A549 (cell line): ENCODE results near the gene RNF214. TPM values are rescaled to one million over a fixed set of nuclear protein-coding genes. Genes with fewer than 3 reads are reported as not detected.

Experiments used
- ATAC-seq, 2 experiments: fragments of 200-7000 bp in 1 of 2; fragments of >200 bp in 1 of 2; cut with Nextera tagmentation in 1 of 2; cut with Tn5 transposase in 1 of 2; 3 replicates each; pipeline versions ENCODE4 v1.8.0 to v1.9.1; 2018 to 2020; ENCODE audit warnings: mild to moderate bottlenecking in 1 of 2, moderate library complexity in 1 of 2
- CTCF ChIA-PET: fragments of 300-600 bp; sonication (Branson Sonifier 250); formaldehyde crosslinking; extraction: SDS; loops from one replicate; lab custom pipeline; 2021; ENCODE audit warnings: antibody characterized with exemption, inconsistent platforms; lab: Yijun Ruan, JAX
- POLR2A ChIA-PET: fragments of 350-600 bp; formaldehyde crosslinking; extraction: SDS; loops from one replicate; lab custom pipeline; 2021; ENCODE audit warnings: antibody characterized with exemption, inconsistent platforms; lab: Yijun Ruan, JAX
- DNase-seq, 2 experiments: peaks; one replicate each; pipeline versions ENCODE4 v3.0.0 to v3.0.0-alpha.2; 2011 to 2016; ENCODE audit warnings: low read depth in 1 of 2, low spot score in 1 of 2
- FAIRE-seq: peaks from 2 replicates; lab custom pipeline; 2011; peaks lifted over from hg19 to GRCh38; lab: Jason Lieb, UNC
- H3K27ac ChIP-seq, 2 experiments: fragments of >200 bp; sonication (Bioruptor Twin); formaldehyde crosslinking; 3 replicates each; pipeline ENCODE4 v1.5.1; 2016 to 2017
- H3K4me1 ChIP-seq: fragments of >200 bp; sonication (Bioruptor Twin); formaldehyde crosslinking; 3 replicates; pipeline ENCODE4 v1.6.1; 2016
- H3K4me2 ChIP-seq: fragments of >200 bp; sonication (Bioruptor Twin); formaldehyde crosslinking; 3 replicates; pipeline ENCODE4 v1.6.1; 2016
- H3K4me3 ChIP-seq: fragments of >200 bp; sonication (Bioruptor Twin); formaldehyde crosslinking; 3 replicates; pipeline ENCODE4 v1.5.1; 2016
- H3K9me3 ChIP-seq: fragments of >200 bp; sonication (Bioruptor Twin); formaldehyde crosslinking; 3 replicates; pipeline ENCODE4 v1.6.1; 2016
- BHLHE40 ChIP-seq: IDR thresholded peaks from 2 replicates; pipeline ENCODE4 v1.6.1; 2012; ENCODE audit warnings: low read depth, low read length, inconsistent platforms
- CBX2 ChIP-seq: fragments of 200-600 bp; sonication (generic); IDR thresholded peaks from 2 replicates; pipeline ENCODE4 v1.6.1; 2016; ENCODE audit warnings: low read depth, mild to moderate bottlenecking, borderline replicate concordance
- EHF ChIP-seq: fragments of 250-450 bp; sonication (Bioruptor Pico); IDR thresholded peaks from 2 replicates; pipeline ENCODE4 v1.5.0; 2020; ENCODE audit warnings: mild to moderate bottlenecking
- EHMT2 ChIP-seq: fragments of 200-600 bp; sonication (generic); IDR thresholded peaks from 2 replicates; pipeline ENCODE4 v1.6.1; 2016; ENCODE audit warnings: antibody characterized with exemption, low read depth, mild to moderate bottlenecking, moderate library complexity
- ESRRA ChIP-seq: fragments of 150-350 bp; IDR thresholded peaks from 2 replicates; pipeline ENCODE4 v1.6.1; 2014; ENCODE audit warnings: mild to moderate bottlenecking, low read length, borderline replicate concordance
- FOSB ChIP-seq: fragments of 250-450 bp; sonication (Bioruptor Pico); IDR thresholded peaks from 2 replicates; pipeline ENCODE4 v1.5.0; 2020; ENCODE audit warnings: mild to moderate bottlenecking, moderate library complexity
- FOSL2 ChIP-seq, 2 experiments: fragments of 450-650 bp in 1 of 2; fragments of >200 bp in 1 of 2; sonication (Bioruptor Twin) in 1 of 2; formaldehyde crosslinking; IDR thresholded peaks; 2 replicates each; pipeline versions ENCODE4 v1.5.0 to v1.6.1; 2016 to 2020; ENCODE audit warnings: mild to moderate bottlenecking in 1 of 2, moderate library complexity in 1 of 2
- FOXS1 ChIP-seq: fragments of 250-450 bp; sonication (Bioruptor Pico); IDR thresholded peaks from 2 replicates; pipeline ENCODE4 v1.5.0; 2020; ENCODE audit warnings: mild to moderate bottlenecking, moderate library complexity
- GATA3 ChIP-seq: IDR thresholded peaks from 2 replicates; pipeline ENCODE4 v1.6.1; 2012; ENCODE audit warnings: borderline replicate concordance
- HDAC2 ChIP-seq: fragments of 200-600 bp; sonication (generic); IDR thresholded peaks from 2 replicates; pipeline ENCODE4 v1.6.1; 2016
- HOXA7 ChIP-seq: fragments of 250-450 bp; sonication (Bioruptor Pico); IDR thresholded peaks from 2 replicates; pipeline ENCODE4 v1.5.0; 2020; ENCODE audit warnings: mild to moderate bottlenecking, moderate library complexity
- HOXB13 ChIP-seq: fragments of 250-450 bp; sonication (Bioruptor Pico); IDR thresholded peaks from 2 replicates; pipeline ENCODE4 v1.5.0; 2020; ENCODE audit warnings: low read depth, mild to moderate bottlenecking, moderate library complexity
- JUN ChIP-seq, 2 experiments: fragments of >200 bp; sonication (Bioruptor Twin); formaldehyde crosslinking; IDR thresholded peaks; 2 replicates in 1 of 2; 3 replicates in 1 of 2; pipeline ENCODE4 v1.6.1; 2016 to 2017
- JUNB ChIP-seq: fragments of >200 bp; sonication (Bioruptor Twin); formaldehyde crosslinking; IDR thresholded peaks from 2 replicates; pipeline ENCODE4 v1.6.1; 2016
- KDM1A ChIP-seq: fragments of 200-600 bp; sonication (generic); IDR thresholded peaks from 2 replicates; pipeline ENCODE4 v1.6.1; 2016; ENCODE audit warnings: low read depth, mild to moderate bottlenecking
- KDM5A ChIP-seq: fragments of 200-600 bp; sonication (generic); IDR thresholded peaks from 2 replicates; pipeline ENCODE4 v1.6.1; 2016; ENCODE audit warnings: antibody characterized with exemption, mild to moderate bottlenecking
- MAZ ChIP-seq: fragments of 150-350 bp; IDR thresholded peaks from 2 replicates; pipeline ENCODE4 v1.6.1; 2014; ENCODE audit warnings: antibody characterized with exemption, low read depth, low read length, borderline replicate concordance
- NFE2L2 ChIP-seq: fragments of 150-350 bp; conservative IDR thresholded peaks from 2 replicates; pipeline ENCODE4 v1.6.1; 2014; ENCODE audit warnings: low read length
- NR3C1 ChIP-seq: fragments of >200 bp; sonication (Bioruptor Twin); formaldehyde crosslinking; IDR thresholded peaks from 3 replicates; pipeline ENCODE4 v1.6.1; 2017
- POLR2AphosphoS2 ChIP-seq: conservative IDR thresholded peaks from 2 replicates; pipeline ENCODE4 v1.6.1; 2012; ENCODE audit warnings: low read length, improper control_type of control experiment, inconsistent platforms
- TP53 ChIP-seq: fragments of 250-450 bp; sonication (Bioruptor Pico); IDR thresholded peaks from 2 replicates; pipeline ENCODE4 v1.5.0; 2021; ENCODE audit warnings: mild to moderate bottlenecking, moderate library complexity
- WGBS: methylation state at CpG from one replicate; pipeline ENCODE4 v1.1.6; 2017; ENCODE audit errors: missing lambda C conversion rate; 5-methylcytosine and 5-hydroxymethylcytosine counted together
- polyA plus RNA-seq, 4 experiments: library from polyadenylated mRNA; depleted of rRNA in 3 of 4; stranded (reverse); fragments of >200 nt; fragmentation: RNase III in 1 of 4; extraction: RNeasy Plus Mini Kit Qiagen cat#74134 plus additional on column Dnase treatment in 1 of 4; gene quantifications; 2 replicates in 3 of 4; 3 replicates in 1 of 4; pipeline ENCODE4 v1.2.3, GENCODE V29; 2011 to 2017
- TF ChIP-seq, protein P1 (sequence below): fragments of >200 bp; sonication (Bioruptor Twin); formaldehyde crosslinking; IDR thresholded peaks from 2 replicates; pipeline ENCODE4 v1.6.1; 2016
- TF ChIP-seq, protein P2 (sequence below): fragments of 200-600 bp; sonication (generic); IDR thresholded peaks from 2 replicates; pipeline ENCODE4 v1.6.1; 2016; ENCODE audit warnings: antibody characterized with exemption, mild to moderate bottlenecking, moderate library complexity
- TF ChIP-seq, protein P3 (sequence below): fragments of 250-450 bp; sonication (Bioruptor Pico); IDR thresholded peaks from 2 replicates; pipeline ENCODE4 v1.5.0; 2021; ENCODE audit warnings: mild to moderate bottlenecking, moderate library complexity, borderline replicate concordance
- TF ChIP-seq, protein P4 (sequence below): IDR thresholded peaks from 2 replicates; pipeline ENCODE4 v1.6.1; 2012
- TF ChIP-seq, protein P5 (sequence below): IDR thresholded peaks from 2 replicates; pipeline ENCODE4 v1.6.1; 2012

RNF214 gene
- polyA plus RNA-seq, 2 of the 4 experiments (the other 2 are of a cell fraction) = 11.0 to 15.9 TPM

DNA sequence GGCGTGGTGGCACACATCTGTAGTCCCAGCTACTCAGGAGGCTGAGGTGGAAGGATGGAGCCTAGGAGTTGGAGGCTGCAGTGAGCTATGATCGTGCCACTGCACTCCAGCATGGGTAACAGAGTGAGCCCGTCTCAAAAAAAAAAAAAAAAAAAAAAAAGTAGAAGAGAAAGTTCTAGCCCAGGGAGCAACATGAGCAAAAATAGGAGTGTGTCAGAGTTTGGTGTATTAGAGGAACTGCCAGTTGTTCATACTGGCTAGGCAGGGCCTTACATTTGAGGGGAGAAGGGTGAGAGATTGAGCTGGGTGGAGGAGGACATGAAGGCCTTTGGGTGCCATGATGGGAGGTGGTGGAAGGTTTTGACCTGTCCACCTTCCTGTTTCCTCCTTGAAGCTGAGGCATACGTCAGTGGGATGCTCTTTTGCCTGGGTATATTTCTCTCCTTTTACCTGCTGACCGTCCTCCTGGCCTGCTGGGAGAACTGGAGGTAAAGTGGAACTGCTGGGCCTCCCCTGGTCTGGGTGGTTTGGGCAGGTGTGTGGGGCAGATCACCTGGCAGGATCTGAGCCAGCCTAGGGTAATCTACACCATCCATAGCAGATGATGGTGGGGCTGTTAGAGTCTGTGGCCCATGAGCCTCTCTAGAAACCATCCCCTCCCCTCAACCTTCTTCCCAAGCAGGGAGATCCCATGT lies 46.6 kb upstream of the RNF214 start:
- DNase-seq = no peak
- POLR2A ChIA-PET = no interaction called here

DNA sequence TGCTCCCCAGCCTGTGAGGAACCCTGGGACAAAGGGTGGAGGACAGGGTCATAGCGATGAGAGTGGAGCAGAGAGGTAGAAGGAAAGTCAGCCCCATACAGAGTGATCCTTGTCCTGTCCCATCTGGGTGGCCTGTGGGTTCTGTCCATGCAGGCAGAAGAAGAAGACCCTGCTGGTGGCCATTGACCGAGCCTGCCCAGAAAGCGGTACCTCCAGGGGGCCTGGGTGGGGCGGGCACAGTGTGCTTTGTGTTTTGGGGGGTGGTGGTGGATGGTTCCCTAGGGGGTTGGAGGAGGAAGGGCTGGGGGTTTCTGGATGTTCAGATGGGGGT lies 46.1 kb upstream of the RNF214 start:
- 100% methylated on average over 1 of the region's 4 CpGs for WGBS
- no peak for ATAC-seq
- no peak for DNase-seq
- no peaks in the 10 kb centered on the region for H3K9me3 ChIP-seq
- H3K4me3 ChIP-seq = no peak overlapping the region
- H3K4me2 ChIP-seq = no peak overlapping the region
- POLR2A ChIA-PET = no interaction called here
- TF ChIP-seq NR3C1 = no peak
- TF ChIP-seq HDAC2 = no peak
- TF ChIP-seq HOXA7 (CRISPR knock-in tag) = no peak
- no peak for FAIRE-seq
- no peaks in the 10 kb centered on the region for H3K4me1 ChIP-seq
- CTCF ChIA-PET = no interaction called here
- no peak overlapping the region for H3K27ac ChIP-seq

More for the DNA sequence above, 46.6 kb upstream of the RNF214 start:
- CTCF ChIA-PET = interaction anchor here (0.6 kb wide), 1 partner anchor 8 kb away, joined by 6 read pairs; no protein-coding TSS in a partner anchor
- Histone ChIP-seq H3K4me2 (no peak overlapping the region), H3K27ac (no peak overlapping the region), H3K4me1 (peaks cover 2% of the 10 kb centered on the region), H3K4me3 (no peak overlapping the region), H3K9me3 (no peaks in the 10 kb centered on the region)
- no peak for TF ChIP-seq KDM1A
- no peak for TF ChIP-seq HOXB13
- TF ChIP-seq, protein P1, sequence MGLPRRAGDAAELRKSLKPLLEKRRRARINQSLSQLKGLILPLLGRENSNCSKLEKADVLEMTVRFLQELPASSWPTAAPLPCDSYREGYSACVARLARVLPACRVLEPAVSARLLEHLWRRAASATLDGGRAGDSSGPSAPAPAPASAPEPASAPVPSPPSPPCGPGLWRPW = no peak
- TF ChIP-seq BHLHE40 = no peak
- no peak for TF ChIP-seq NFE2L2
- no peak for TF ChIP-seq KDM5A
- 87% methylated on average over 5 of the region's 5 CpGs for WGBS
- no peak for ATAC-seq
- no peak for FAIRE-seq

DNA sequence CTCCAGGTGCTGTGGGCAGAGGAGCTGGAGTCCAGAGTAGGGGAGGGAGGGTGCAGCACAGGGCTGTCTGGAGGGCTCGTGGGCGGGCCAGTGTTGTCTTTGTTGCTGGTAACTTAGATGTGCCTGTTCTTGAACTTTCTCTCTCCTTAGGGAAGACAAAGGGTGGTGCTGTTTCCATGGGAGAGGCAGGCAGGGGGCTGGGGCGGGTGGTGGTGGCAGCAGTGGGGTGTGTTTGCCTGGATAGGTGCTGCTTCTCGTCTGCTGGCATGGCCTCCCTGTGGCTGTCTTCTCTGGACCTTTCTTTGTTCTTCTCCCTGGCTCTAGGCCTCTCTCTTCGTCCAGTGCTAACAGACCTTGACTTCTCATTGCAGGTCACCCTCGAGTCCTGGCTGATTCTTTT lies 45.5 kb upstream of the RNF214 start:
- CTCF ChIA-PET = no interaction called here
- WGBS = 83% methylated on average over 6 of the region's 6 CpGs
- FAIRE-seq (no peak), ATAC-seq (no peak), DNase-seq (no peak)
- Histone ChIP-seq H3K9me3 (no peaks in the 10 kb centered on the region), H3K4me3 (no peak overlapping the region), H3K4me2 (no peak overlapping the region), H3K27ac (no peak overlapping the region)
- POLR2A ChIA-PET = no interaction called here
- TF ChIP-seq POLR2AphosphoS2 = no peak
- no peak for TF ChIP-seq FOSB
- no peak for TF ChIP-seq CBX2
- TF ChIP-seq, protein P2, sequence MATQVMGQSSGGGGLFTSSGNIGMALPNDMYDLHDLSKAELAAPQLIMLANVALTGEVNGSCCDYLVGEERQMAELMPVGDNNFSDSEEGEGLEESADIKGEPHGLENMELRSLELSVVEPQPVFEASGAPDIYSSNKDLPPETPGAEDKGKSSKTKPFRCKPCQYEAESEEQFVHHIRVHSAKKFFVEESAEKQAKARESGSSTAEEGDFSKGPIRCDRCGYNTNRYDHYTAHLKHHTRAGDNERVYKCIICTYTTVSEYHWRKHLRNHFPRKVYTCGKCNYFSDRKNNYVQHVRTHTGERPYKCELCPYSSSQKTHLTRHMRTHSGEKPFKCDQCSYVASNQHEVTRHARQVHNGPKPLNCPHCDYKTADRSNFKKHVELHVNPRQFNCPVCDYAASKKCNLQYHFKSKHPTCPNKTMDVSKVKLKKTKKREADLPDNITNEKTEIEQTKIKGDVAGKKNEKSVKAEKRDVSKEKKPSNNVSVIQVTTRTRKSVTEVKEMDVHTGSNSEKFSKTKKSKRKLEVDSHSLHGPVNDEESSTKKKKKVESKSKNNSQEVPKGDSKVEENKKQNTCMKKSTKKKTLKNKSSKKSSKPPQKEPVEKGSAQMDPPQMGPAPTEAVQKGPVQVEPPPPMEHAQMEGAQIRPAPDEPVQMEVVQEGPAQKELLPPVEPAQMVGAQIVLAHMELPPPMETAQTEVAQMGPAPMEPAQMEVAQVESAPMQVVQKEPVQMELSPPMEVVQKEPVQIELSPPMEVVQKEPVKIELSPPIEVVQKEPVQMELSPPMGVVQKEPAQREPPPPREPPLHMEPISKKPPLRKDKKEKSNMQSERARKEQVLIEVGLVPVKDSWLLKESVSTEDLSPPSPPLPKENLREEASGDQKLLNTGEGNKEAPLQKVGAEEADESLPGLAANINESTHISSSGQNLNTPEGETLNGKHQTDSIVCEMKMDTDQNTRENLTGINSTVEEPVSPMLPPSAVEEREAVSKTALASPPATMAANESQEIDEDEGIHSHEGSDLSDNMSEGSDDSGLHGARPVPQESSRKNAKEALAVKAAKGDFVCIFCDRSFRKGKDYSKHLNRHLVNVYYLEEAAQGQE = no peak
- TF ChIP-seq, all 56 proteins: peak for 0
- H3K4me1 ChIP-seq = no peaks in the 10 kb centered on the region

DNA sequence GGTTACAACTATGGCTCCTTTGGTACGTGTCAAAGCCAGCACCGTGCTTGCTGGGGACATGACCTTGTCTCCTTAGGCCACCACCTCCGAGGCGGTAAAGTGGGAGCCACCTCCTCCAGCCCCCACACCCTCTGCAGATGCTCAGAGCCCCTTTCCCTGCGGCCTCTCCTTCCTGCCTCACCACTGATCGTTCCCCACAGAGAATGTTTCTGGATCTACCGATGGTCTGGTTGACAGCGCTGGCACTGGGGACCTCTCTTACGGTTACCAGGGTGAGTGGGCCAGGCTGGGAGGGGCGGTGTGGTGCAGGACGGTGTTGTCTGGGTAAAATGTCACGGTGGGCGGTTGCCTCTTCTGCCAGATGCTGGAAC lies 45.1 kb upstream of the RNF214 start:
- ATAC-seq = no peak

More for the DNA sequence above, 45.1 kb upstream of the RNF214 start:
- WGBS = 91% methylated on average over 13 of the region's 13 CpGs
- H3K27ac ChIP-seq = no peak overlapping the region
- H3K4me1 ChIP-seq = no peaks in the 10 kb centered on the region
- H3K4me3 ChIP-seq = no peak overlapping the region
- ChIA-PET CTCF (no interaction called here), POLR2A (no interaction called here)
- H3K4me2 ChIP-seq = no peak overlapping the region
- DNase-seq (no peak), FAIRE-seq (no peak)
- TF ChIP-seq FOSL2 (IDR thresholded peaks at IDR 0.05) (no peak), FOSL2 (CRISPR knock-in tag; IDR thresholded peaks at IDR 0.05) (no peak), FOXS1 (no peak), HDAC2 (no peak), JUN (IDR thresholded peaks at IDR 0.05) (no peak), JUNB (no peak), EHF (CRISPR knock-in tag) (no peak), EHMT2 (no peak), GATA3 (no peak), TP53 (CRISPR knock-in tag) (no peak), ESRRA (no peak), MAZ (no peak), NR3C1 (no peak)
- TF ChIP-seq, protein P3, sequence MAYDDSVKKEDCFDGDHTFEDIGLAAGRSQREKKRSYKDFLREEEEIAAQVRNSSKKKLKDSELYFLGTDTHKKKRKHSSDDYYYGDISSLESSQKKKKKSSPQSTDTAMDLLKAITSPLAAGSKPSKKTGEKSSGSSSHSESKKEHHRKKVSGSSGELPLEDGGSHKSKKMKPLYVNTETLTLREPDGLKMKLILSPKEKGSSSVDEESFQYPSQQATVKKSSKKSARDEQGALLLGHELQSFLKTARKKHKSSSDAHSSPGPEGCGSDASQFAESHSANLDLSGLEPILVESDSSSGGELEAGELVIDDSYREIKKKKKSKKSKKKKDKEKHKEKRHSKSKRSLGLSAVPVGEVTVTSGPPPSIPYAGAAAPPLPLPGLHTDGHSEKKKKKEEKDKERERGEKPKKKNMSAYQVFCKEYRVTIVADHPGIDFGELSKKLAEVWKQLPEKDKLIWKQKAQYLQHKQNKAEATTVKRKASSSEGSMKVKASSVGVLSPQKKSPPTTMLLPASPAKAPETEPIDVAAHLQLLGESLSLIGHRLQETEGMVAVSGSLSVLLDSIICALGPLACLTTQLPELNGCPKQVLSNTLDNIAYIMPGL = no peak
- TF ChIP-seq, protein P4, sequence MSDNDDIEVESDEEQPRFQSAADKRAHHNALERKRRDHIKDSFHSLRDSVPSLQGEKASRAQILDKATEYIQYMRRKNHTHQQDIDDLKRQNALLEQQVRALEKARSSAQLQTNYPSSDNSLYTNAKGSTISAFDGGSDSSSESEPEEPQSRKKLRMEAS = no peak
- TF ChIP-seq, protein P5, sequence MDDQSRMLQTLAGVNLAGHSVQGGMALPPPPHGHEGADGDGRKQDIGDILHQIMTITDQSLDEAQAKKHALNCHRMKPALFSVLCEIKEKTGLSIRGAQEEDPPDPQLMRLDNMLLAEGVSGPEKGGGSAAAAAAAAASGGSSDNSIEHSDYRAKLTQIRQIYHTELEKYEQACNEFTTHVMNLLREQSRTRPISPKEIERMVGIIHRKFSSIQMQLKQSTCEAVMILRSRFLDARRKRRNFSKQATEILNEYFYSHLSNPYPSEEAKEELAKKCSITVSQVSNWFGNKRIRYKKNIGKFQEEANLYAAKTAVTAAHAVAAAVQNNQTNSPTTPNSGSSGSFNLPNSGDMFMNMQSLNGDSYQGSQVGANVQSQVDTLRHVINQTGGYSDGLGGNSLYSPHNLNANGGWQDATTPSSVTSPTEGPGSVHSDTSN = no peak
- no peaks in the 10 kb centered on the region for H3K9me3 ChIP-seq
